Natural killer cell (primary cell): ENCODE measurements around the gene LDHAL6A. TPM values are rescaled to one million over a fixed set of nuclear protein-coding genes. Genes with fewer than 3 reads are reported as not detected.

ENCODE experiments used
- ATAC-seq, 3 donors: fragments of 150-1000 bp in 2 of 3; fragments of 200-7000 bp in 1 of 3; cut with Tn5 transposase; 1 replicate in 1 of 3; 2 replicates in 2 of 3; pipeline ENCODE4 v1.10.0; 2021; ENCODE audit warnings: mild to moderate bottlenecking in 2 of 3, moderate library complexity in 2 of 3
- DNase-seq, 2 donors: peaks; one replicate each; pipeline versions ENCODE4 v3.0.0 to v3.0.0-alpha.2; 2013 to 2021; ENCODE audit warnings: mixed read lengths in 1 of 2
- H3K27ac ChIP-seq: one replicate; pipeline ENCODE4 v1.5.1; 2013; ENCODE audit warnings: mild to moderate bottlenecking, low read length
- H3K27me3 ChIP-seq: one replicate; pipeline ENCODE4 v1.6.1; 2013; ENCODE audit warnings: low read length; ENCODE audit not compliant: control insufficient read depth, insufficient read depth
- H3K36me3 ChIP-seq: one replicate; pipeline ENCODE4 v1.6.1; 2013; ENCODE audit warnings: low read length; ENCODE audit not compliant: control insufficient read depth, insufficient read depth
- H3K4me1 ChIP-seq: one replicate; pipeline ENCODE4 v1.6.1; 2013; ENCODE audit warnings: low read length; ENCODE audit not compliant: control insufficient read depth, insufficient read depth
- H3K4me3 ChIP-seq: one replicate; pipeline ENCODE4 v1.5.1; 2013; ENCODE audit warnings: low read length
- H3K9me3 ChIP-seq: one replicate; pipeline ENCODE4 v1.6.1; 2013; ENCODE audit warnings: low read length; ENCODE audit not compliant: control insufficient read depth, insufficient read depth
- H3K27ac Mint-ChIP-seq, 2 donors: one replicate each; pipeline ENCODE4 v1.8.0; 2022; ENCODE audit warnings: mild to moderate bottlenecking in 2 of 2, mixed read lengths in 2 of 2, moderate library complexity in 1 of 2
- H3K27me3 Mint-ChIP-seq, 2 donors: one replicate each; pipeline ENCODE4 v1.8.0; 2022; ENCODE audit warnings: low read depth in 2 of 2, mixed read lengths in 2 of 2
- H3K36me3 Mint-ChIP-seq: one replicate; pipeline ENCODE4 v1.8.0; 2022; ENCODE audit warnings: mixed read lengths
- H3K4me1 Mint-ChIP-seq, 2 donors: one replicate each; pipeline ENCODE4 v1.8.0; 2022; ENCODE audit warnings: mixed read lengths in 2 of 2
- H3K4me3 Mint-ChIP-seq: one replicate; pipeline ENCODE4 v1.8.0; 2022; ENCODE audit warnings: mild to moderate bottlenecking, moderate library complexity, mixed read lengths
- H3K9me3 Mint-ChIP-seq, 2 donors: one replicate each; pipeline ENCODE4 v1.8.0; 2022; ENCODE audit warnings: mixed read lengths in 2 of 2
- CTCF ChIP-seq: fragments of 200-600 bp; IDR thresholded peaks from one replicate; pipeline ENCODE4 v1.8.0; 2022; ENCODE audit warnings: antibody characterized with exemption
- WGBS: methylation state at CpG from one replicate; pipeline ENCODE4 v1.1.7; 2013; ENCODE audit warnings: missing lambda C conversion rate; ENCODE audit not compliant: insufficient coverage; 5-methylcytosine and 5-hydroxymethylcytosine counted together
- intact Hi-C: fragments of 100-400 bp; cut with micrococcal nuclease; formaldehyde crosslinking; loops from one replicate; pipeline ENCODE4 v1.14.2; 2022
- total RNA-seq, 4 donors: library from RNA; stranded (reverse); fragments of 120-200 nt in 1 of 4; gene quantifications; one replicate each; pipeline versions ENCODE4 v1.2.3 to v1.2.4, GENCODE V29; 2013 to 2022

Gene LDHAL6A
- total RNA-seq, 3 donors from 2014 or later (not counting 1 experiment from before 2014, with no cell fraction given), result 0.15 to 0.82 (median 0.72) TPM

- DNase-seq, result peak in 1 of 2 donors; percentile 46
- H3K9me3 ChIP-seq, result no peaks in the 10 kb centered on the region
- H3K4me1 Mint-ChIP-seq, result peaks cover 35 to 37% of the 10 kb centered on the region in 2 donors
- ATAC-seq, result peak in 1 of 3 donors; percentile 4
- peaks cover 16% of the 10 kb centered on the region for H3K4me1 ChIP-seq
- intact Hi-C loops, result loop anchor here (2.0 to 5.0 kb wide), 2 partner anchors 60 to 131 kb away; partner anchors contain the start of gene UEVLD
- H3K36me3 ChIP-seq, result peaks cover 13% of the 10 kb centered on the region
- H3K4me3 ChIP-seq, result peak overlapping the region; percentile 54
- H3K9me3 Mint-ChIP-seq, result no peaks in the 10 kb centered on the region
- H3K27ac ChIP-seq, result peak overlapping the region; percentile 93
- peak overlapping the region; percentile 100 for H3K27ac Mint-ChIP-seq
- H3K4me3 Mint-ChIP-seq, result peak overlapping the region; percentile 99
- 66% methylated on average over 4 of the region's 5 CpGs for WGBS
- TF ChIP-seq CTCF, result no peak
- no peaks in the 10 kb centered on the region for H3K27me3 Mint-ChIP-seq
- no peaks in the 10 kb centered on the region for H3K27me3 ChIP-seq
- no peaks in the 10 kb centered on the region for H3K36me3 Mint-ChIP-seq
Measured at GRCh38 chr11:18527512-18527911, 71.9 kb downstream of the LDHAL6A start.

Other genes with a start within 250 kb of the LDHAL6A start
- under 1 TPM in 1 of 3 donors, not detected in 2; 0.54 TPM for gene SAA4, start 219.1 kb upstream of the LDHAL6A start, total RNA-seq
- gene SAA2, start 207.2 kb upstream of the LDHAL6A start, total RNA-seq, result not detected
- not detected for gene SAA1, start 189.6 kb upstream of the LDHAL6A start, total RNA-seq
- 10 to 100 TPM; 11.5 to 14.5 (median 14.0) TPM for gene HPS5, start 133.7 kb upstream of the LDHAL6A start, total RNA-seq
- 10 to 100 TPM; 18.4 to 31.5 (median 22.4) TPM for gene GTF2H1, start 133.3 kb upstream of the LDHAL6A start, total RNA-seq
- 100 to 1,000 TPM; 217 to 275 (median 228) TPM for gene LDHA, start 61.3 kb upstream of the LDHAL6A start, total RNA-seq
- not detected for gene LDHC, start 43.5 kb upstream of the LDHAL6A start, total RNA-seq
- gene TSG101, start 71.1 kb downstream of the LDHAL6A start, total RNA-seq, result 10 to 100 TPM; 22.7 to 35.2 (median 23.0) TPM
- 10 to 100 TPM; 13.6 to 17.8 (median 15.6) TPM for gene UEVLD, start 132.9 kb downstream of the LDHAL6A start, total RNA-seq
- 1 to 10 TPM; 2.2 to 3.5 (median 2.2) TPM for gene MISFA, start 143.9 kb downstream of the LDHAL6A start, total RNA-seq
- 10 to 100 TPM; 58.6 to 62.5 (median 62.0) TPM for gene SPTY2D1, start 178.5 kb downstream of the LDHAL6A start, total RNA-seq
- gene TMEM86A, start 242.9 kb downstream of the LDHAL6A start, total RNA-seq, result 1 to 10 TPM; 3.1 to 9.3 (median 9.0) TPM